Dedifferentiated amniotic fluid mesenchymal stem cell (primary cell): ENCODE results near the gene STMN1.
A peak's percentile ranks its signal among the peaks of the same experiment; 100 is the strongest.
"Not testable (repeated sequence)": the region's sequence is repeated elsewhere in the genome, so short reads cannot be mapped to it uniquely, and the experiment has no call there.

Experiments used
- DNase-seq: peaks from one replicate; pipeline ENCODE4 v3.0.0-alpha.2; 2016; ENCODE audit errors: extremely low spot score

The STMN1 gene

DNA sequence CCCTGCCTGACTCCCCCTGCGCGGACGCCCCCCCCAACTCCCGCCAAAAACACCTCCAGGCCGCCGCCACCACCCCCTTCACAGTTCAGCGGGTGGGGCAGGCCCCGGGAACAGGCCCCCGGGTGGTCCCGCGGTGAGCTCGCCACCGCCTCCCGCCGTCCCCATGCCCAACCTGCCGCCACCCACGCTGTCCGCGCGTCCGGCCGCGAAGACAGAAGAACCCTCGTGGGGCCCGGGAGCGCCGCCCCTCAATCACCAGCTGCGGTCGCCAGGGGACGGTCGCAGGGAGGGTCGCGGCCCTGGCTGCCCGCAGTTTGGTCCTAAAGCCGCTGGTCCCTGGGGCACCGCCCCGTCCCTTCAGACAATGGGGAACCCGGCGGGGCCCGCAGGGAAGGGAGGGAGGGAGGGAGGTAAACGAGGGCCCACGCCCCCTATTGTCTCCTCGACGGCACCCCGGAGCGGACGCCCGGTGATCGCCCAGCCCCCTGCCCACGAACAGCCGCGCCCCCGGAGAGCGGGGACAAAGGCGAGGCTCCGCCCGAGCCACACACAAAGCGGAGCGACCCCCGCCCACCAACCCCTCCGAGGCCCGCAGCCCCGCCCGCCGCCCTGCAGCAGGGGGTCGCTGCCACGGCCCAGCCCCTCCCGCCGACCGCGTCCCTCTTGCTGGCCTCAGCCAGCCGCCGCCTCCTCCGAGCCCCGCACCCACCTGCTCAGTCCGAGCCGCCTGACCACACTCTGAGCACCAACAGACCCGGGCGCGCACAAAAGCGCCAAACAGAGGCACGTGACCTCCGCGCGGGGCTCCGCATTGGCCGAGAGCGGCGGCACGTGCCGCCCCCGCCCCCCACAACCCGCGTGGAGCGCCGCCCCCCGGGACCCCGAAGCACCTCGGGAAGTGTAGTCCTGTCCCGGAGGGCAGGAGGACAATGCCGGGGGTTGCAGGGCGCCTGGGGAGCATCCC is at the start of gene STMN1:
Gene STMN1 (minus strand): TSS at position 740 of the 964 bp plus-strand sequence. CDS start 1,743 bp downstream, outside the sequence.
- peak; percentile 56 for DNase-seq

DNA sequence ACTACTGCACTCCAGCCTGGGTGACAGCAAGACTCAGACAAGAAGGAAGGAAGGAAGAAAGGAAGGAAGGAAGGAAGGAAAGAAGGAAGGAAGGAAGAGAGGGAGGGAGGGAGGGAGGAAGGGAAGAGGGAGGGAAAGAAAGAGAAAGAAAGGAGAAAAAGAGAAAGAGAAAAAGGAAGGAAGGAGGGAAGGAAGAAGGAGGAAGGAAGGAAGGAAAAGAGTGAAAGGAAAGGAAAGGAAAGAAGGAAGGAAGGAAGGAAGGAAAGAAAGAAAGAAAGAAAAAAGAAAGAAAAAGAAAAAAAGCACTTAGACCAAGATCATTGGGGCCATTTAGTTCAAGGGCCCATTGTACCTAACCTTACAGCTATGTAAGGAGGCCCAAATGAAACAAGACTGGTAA is 49.3 kb upstream of the STMN1 start:
- DNase-seq = no peak

DNA sequence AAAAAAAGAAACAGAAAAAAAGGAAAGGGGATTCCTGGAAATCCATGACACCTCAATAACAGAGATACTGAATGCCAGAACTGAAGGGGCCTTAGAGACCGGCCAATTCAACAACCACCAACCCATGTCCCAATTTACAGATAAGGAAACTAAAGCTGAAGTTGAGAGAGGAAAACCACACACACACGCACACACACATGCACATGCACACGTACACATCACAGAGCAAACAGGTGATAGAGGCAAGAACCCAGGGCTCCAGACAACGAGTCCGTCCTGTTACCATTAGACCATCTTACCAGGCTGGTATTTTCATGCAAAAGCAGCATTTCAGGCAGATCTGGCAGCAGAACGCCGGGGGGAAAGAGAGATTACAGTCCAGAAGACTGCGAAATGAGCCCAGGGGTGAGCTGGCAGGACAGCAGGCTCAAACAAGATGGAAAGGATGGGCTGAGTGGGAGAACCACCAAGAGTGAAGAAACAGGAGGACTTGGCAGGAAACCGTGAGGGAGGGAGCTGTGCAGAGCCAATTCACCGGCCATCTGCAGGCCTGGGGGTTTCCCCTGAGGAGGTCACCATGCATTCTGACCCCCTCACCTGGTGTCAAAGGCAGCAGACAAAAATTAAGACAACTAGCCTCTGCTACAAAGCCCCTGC is 48.2 kb upstream of the STMN1 start:
- DNase-seq = no peak

DNA sequence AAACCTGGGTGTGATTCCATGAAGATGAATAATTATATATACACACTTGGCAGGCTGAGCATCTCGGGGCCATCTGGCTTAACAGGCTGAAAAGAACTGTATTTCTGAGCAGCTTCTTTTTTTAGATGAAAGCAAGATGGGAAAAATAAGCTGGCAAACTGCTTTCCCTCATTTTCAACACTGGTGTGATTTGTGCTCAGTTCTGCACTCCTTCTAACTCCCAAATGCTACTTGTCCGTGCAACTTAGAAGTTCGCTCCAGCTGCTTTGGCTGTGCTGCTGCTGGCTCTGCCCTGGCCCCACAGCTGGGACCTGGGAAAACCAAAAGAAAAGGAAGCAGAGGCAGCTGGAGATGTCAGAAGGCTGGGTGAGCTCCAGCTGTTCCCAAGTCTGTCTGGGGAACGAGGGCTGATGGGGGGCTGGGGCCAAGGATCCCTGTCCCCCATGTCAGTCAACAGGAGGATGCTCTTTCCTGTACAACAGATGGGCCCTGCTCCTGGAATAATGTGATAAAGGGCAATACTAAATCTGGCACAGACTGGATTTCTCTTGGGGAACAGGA is 46.7 kb upstream of the STMN1 start:
- DNase-seq = no peak

DNA sequence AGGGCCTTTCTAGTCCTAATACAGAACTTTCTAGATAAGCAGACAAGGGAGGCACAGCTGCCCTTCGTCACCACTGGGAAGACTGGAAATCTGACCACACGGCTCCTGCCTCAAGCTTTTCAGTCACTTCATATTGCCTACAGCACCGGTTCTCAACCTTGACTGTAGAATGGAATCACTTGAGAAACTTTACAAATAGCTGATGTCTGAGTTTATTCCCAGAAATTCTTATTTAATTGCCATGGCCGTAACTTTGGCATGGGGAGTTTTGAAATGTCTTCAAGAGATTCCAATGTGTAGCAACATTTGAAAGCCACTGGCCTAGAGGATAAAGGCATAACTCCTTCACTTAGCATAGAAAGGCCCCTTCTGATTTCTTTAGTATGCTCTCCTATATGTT is 42.4 kb upstream of the STMN1 start:
- DNase-seq = no peak

DNA sequence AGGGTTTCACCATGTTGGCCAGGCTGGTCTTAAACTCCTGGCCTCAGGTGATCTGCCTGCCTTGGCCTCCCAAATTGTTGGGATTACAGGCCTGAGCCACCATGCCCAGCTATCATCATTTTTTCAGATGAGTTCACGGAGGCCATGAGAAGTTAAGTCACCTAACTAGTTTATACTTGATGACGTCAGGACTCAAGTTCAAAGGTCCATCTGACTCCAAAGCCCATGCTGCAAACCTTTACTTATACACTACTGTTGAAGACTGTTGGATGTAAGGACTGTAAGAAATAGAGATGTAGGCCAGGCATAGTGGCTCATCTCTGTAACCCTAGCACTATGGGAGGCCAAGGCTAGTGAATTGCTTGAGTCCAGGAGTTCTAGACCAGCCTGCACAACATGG is 40.8 kb upstream of the STMN1 start:
- DNase-seq = no peak

DNA sequence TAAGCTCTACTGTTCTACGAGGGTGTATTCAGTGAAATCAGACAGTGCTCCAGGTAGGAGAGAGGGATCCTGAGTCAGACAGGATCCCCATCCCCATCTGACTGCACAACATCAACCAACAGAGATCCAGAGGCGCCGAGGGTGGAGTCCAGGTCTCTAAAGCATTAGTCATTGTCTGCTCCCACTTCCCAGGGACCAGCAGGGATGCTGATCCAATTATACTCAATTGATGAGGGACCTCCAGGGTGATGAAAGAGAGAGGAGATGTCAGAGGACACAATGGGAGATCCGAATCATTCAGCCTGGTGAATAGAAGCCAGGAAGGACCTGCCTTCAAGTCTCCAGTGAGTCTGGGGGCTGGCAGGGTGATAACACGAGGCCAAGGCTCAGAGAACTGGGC is 39.5 kb upstream of the STMN1 start:
- DNase-seq = no peak

DNA sequence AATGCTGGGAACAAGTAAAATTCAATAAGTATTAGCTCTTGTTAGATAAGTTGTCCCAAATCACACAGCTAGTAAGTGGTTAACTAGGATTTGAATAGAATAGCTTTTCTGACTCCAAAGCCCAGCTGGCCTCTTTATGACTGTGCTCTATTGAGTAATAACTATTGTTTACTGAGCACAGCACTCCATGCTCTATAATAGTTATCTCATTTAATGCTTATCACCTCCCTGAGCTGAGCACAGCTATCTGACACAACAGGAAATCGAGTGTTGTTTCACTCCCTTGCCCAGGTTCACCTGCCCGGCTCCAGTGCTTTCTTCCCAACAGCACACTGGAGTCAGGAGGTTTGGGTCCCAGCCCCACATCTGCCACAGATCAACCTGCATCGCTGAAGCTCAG is 38.8 kb upstream of the STMN1 start:
- no peak for DNase-seq

DNA sequence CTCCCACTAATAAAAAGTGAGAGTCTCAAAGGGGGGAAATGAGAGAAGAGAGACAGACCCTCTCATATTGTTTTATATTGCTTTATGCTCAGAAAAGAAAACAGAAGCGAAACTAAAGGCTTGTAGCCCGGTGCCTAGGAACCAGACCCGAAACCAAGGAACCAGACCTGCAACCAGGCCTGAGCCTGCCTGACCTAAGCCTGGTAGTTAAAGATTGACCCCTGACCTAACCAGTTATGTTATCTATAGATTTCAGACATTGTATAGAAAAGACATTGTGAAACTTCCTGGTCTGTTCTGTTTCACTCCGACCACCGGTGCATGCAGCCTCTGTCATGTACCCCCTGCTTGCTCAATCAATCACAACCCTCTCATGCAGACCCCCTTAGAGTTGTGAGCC is 37.3 kb upstream of the STMN1 start:
- DNase-seq = not testable (repeated sequence)

DNA sequence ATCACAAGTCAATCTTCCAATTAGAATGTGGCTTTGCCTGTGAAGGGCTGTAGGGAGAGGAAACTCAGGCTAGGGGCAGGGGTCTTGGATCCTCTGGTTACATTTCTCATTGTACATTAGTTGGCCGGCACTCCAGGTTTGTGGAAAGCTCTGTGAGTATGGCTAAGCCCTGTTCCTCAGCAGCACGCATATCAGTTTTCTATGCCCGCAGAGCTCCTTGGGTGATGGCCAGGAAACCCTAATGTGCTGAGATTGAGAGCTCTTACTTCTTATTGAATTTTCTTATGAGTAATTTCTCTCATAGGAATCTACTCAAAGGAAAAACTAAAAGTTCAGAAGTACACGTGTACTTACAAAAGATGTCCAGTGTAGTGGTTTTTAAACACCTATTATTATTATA is 30.7 kb upstream of the STMN1 start:
- no peak for DNase-seq

DNA sequence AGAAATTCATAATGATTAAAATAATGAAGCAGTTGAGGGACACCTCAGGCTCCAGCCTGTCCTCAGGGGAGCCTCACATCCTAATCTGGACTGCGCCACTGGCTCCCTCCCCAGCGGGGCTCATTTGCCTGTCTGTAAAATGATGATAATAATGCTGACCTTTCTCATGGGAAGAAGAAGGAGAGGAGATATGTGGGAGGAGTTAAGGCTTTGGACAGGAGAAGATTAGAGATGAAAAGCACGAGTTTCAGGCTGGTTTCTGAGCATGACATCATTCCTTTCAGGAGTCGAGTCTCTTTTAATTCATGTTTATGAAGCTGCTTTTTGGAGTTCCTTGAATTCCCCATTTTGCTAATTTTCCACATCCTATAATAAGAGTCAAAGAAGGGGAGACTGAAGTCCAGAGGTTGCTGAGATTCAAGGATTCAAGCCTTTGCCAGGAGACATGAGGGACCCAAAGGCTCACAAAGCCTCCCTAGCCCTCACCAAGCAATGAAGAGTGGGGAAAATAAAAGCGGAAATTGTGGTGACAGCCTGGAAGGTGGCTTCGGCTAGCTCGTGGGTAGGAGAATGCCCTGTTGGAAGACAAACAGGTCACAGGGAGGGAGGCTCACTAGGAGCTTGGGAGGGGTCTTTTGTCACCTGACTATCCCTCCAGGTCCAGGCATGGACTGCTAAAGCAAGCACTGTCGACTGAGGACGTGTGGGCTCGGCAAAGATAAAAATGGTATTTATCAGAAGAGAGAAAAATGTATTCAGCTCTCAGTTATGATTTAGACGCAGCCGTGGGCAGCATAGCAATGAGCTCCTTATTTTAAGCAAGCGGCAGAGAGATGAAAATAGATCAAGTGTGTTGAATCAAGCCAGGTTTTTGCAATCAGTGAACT is 27.5 kb upstream of the STMN1 start:
- DNase-seq = no peak

DNA sequence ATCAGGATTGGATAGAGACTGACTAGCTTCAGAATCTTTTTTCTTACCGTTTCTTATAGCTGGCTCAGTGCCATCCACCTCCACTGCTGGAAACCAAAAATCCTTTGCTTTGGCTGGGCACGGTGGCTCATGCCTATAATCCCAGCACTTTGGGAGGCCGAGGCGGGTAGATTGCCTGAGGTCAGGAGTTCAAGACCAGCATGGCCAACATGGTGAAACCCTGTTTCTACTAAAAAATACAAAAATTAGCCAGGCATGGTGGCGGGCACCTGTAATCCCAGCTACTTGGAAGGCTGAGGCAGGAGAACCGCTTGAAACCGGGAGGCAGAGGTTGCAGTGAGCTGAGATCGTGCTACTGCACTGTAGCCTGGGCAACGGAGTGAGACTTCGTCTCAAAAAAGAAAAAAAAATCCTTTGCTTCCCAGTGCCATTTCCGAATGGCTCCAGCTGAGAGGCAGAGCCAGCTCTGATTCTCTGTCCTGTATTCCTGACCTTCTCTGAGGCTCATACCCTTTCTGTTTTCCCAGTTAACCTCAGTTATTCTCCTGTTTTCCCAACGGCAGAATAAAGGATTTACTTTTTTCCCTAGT is 26.7 kb upstream of the STMN1 start:
- not testable (repeated sequence) for DNase-seq

DNA sequence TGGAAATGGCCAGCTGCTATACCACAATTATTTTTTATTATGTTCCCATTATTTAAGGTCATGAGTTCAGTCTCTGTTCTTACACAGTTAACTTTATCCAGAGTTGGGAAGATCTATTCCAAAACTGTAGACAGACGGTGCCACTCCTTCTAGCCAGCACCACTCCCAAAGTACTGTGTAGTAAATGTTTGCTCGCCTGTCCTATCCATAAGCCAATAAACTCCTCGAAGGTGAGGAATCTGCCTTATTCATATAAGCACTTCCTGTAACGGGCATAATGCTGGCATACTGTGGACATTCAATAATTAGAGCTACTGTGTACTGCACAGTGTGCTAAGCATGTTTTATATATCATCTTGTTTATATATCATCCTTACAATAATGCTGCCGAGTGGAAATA is 26.1 kb upstream of the STMN1 start:
- no peak for DNase-seq

DNA sequence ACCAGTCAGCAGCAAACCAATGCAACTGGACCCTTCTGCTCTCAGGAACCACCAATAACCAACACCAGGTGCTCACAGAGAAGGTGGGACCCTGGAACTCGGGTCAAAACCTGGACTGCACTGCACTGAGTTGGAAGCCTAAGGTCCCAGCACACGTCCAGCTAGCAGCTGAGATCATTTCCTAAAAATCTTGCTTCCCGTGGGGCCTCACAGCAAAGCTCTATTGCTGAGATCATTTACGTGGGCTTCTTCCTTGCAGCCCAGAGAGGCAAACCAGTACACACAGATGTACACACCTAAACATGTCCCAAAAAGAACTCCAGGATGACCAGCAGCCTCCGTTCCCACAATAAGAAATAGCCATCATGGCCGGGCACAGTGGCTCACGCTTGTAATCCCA is 22.8 kb upstream of the STMN1 start:
- no peak for DNase-seq

DNA sequence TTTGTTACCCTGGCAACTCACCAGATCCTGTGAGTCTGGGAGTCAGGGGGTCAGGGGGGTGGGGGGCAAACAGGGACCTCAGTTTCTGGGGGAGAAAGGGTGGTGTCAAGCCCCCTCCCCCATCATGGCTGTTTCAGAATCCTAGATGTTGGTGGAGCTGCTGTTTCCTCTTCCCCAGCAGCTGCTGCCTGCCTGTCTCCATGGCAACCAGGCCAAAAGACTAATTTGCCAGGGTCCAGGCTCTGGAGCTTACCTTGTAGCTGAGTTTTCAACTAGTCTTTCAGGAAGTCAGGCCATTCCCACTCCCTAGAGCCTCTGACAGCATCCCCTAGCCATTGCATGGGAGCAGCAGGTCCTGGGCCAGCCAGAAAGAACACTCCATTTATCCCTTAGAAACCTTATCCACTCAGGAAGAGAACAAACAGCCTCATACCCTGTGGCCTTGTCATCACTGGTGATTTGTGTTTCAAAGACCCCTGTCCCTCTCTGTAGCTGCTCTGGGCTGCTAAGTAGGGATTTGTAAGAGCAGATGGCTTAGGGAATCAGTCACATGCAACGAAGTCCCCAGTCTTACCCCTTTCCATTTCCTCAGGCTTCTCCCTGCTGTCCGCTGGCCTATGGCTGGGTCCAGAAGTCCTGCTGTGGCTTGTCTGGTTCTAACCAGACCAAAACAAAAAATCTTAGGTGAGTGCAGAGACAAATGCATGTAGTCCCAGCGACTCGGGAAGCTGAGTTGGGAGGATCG is 21.5 kb upstream of the STMN1 start:
- no peak for DNase-seq

DNA sequence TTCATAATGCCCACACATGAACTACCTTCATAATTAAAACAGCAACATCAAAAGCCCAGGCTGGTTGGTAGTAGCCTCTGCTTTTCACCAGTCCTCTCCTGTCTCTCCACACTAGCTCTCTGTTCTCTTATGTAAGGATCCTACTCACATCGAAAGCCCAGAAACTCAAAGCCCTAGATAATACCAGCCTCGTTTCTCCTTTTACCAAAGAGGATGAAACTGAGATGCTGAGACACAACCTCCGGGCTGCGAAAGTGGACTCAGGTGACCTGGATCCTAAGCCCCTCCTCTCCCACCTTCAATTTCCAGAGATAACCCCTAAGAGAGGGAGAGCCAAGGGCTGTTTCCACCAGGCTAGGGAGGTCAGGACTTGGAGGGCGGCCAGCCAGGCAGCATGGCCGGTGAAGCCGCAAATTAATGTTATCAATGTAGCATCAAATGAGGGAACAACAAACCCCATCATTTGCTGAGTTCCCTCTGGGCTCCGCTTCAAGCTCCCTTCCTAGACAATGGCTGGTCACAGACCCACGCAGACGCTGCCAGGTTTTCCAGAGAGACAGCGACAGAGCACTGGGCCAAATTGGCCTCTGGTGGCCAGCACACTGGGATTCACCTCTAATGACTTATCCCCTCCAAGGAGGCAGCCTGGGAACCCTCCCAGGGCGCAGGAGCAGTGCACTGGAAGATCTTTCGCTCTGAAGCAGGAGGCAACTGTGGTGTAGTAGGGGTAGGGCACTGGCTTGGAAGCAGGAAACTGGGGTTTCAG is 20.7 kb upstream of the STMN1 start:
- DNase-seq = no peak

DNA sequence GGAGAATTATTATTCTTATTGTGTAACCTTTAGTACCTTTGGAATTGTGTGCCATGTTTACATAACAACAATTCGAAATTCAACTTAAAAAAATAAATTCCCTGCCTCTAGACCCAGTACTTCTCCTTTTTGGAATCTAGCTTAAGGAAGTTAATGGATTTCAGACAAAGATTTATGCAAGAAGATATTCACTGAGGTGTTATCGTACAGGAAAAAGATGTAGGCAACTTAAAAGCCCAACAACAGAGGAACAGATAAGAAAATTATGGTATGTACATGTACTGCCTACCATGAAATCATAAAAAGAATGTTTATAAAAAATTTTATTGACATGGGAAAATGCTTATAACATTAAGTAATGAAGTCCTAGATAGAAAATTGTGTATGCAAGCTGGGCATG is 18.2 kb upstream of the STMN1 start:
- no peak for DNase-seq

DNA sequence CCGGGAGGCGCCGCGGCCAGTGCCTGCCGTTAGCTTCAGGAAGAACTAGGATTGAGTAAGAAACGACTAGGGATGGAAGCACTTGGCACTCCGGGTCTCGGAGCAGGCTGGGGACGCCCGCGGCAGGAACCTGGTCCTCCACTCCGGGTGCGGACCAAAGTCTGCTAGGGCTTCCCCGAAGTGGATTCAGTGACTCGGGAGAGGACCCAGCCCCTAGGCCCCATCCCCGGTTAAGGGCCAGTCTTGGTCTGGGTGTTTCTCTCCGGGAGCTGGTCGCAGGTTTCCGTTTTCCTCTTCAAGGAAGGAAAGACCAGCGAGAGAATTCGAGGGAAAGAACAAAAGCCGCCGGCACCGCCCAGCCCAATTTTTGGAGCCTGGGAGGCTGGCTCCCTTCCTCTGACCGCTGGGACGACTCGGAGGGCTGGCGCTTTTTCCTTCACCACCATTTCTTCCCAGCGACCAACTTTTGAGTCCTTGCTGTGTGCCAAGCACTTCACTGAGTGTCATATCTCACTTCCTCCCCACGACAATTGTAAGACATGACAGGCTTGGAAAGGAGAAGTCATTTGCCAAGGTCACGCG is 16.8 kb upstream of the STMN1 start:
- no peak for DNase-seq
